Measurements from ENCODE around the gene TSSC4.

- TF ChIP-seq, protein P1, sequence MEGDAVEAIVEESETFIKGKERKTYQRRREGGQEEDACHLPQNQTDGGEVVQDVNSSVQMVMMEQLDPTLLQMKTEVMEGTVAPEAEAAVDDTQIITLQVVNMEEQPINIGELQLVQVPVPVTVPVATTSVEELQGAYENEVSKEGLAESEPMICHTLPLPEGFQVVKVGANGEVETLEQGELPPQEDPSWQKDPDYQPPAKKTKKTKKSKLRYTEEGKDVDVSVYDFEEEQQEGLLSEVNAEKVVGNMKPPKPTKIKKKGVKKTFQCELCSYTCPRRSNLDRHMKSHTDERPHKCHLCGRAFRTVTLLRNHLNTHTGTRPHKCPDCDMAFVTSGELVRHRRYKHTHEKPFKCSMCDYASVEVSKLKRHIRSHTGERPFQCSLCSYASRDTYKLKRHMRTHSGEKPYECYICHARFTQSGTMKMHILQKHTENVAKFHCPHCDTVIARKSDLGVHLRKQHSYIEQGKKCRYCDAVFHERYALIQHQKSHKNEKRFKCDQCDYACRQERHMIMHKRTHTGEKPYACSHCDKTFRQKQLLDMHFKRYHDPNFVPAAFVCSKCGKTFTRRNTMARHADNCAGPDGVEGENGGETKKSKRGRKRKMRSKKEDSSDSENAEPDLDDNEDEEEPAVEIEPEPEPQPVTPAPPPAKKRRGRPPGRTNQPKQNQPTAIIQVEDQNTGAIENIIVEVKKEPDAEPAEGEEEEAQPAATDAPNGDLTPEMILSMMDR (tag by site-specific recombination; IDR thresholded peaks at IDR 0.05), result no peak
- TF ChIP-seq ZNF561 (tag by site-specific recombination; IDR thresholded peaks at IDR 0.05; ENCODE audit: borderline replicate concordance) (no peak), ZNF843 (tag by site-specific recombination; IDR thresholded peaks at IDR 0.05) (no peak), ZBTB20 (tag by site-specific recombination; IDR thresholded peaks at IDR 0.05) (no peak), ZNF433 (tag by site-specific recombination; IDR thresholded peaks at IDR 0.05; ENCODE audit: low read depth) (no peak), ZNF626 (tag by site-specific recombination; IDR thresholded peaks at IDR 0.05) (no peak), ZNF311 (tag by site-specific recombination; IDR thresholded peaks at IDR 0.05; ENCODE audit: borderline replicate concordance) (no peak), ZNF121 (tag by site-specific recombination; IDR thresholded peaks at IDR 0.05) (no peak), ZNF660 (tag by site-specific recombination; IDR thresholded peaks at IDR 0.05) (no peak), ZNF510 (tag by site-specific recombination; IDR thresholded peaks at IDR 0.05; ENCODE audit: insufficient replicate concordance) (no peak), ZBTB7A (tag by site-specific recombination; IDR thresholded peaks at IDR 0.05; ENCODE audit: low read depth) (no peak), ZNF324 (tag by site-specific recombination; IDR thresholded peaks at IDR 0.05) (no peak)
- TF ChIP-seq, protein P2, sequence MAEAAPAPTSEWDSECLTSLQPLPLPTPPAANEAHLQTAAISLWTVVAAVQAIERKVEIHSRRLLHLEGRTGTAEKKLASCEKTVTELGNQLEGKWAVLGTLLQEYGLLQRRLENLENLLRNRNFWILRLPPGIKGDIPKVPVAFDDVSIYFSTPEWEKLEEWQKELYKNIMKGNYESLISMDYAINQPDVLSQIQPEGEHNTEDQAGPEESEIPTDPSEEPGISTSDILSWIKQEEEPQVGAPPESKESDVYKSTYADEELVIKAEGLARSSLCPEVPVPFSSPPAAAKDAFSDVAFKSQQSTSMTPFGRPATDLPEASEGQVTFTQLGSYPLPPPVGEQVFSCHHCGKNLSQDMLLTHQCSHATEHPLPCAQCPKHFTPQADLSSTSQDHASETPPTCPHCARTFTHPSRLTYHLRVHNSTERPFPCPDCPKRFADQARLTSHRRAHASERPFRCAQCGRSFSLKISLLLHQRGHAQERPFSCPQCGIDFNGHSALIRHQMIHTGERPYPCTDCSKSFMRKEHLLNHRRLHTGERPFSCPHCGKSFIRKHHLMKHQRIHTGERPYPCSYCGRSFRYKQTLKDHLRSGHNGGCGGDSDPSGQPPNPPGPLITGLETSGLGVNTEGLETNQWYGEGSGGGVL (tag by site-specific recombination; IDR thresholded peaks at IDR 0.05), result no peak
Measured at GRCh38 chr11:2368178-2368850, 32.2 kb upstream of the TSSC4 start.
